Activated naive CD8-positive, alpha-beta T cell treated with anti-CD3 and anti-CD28 coated beads for 36 hours (primary cell): ENCODE data around the gene PLCL1. TPM values are rescaled to one million over a fixed set of nuclear protein-coding genes. Genes with fewer than 3 reads are reported as not detected.

Experiments
- DNase-seq: peaks from one replicate; pipeline ENCODE4 v3.0.0; 2021
- H3K27ac Mint-ChIP-seq: one replicate; pipeline ENCODE4 v1.8.0; 2022; ENCODE audit warnings: mild to moderate bottlenecking, moderate library complexity, mixed read lengths
- H3K27me3 Mint-ChIP-seq: one replicate; pipeline ENCODE4 v1.8.0; 2022; ENCODE audit warnings: mild to moderate bottlenecking, mixed read lengths
- H3K36me3 Mint-ChIP-seq: one replicate; pipeline ENCODE4 v1.8.0; 2021; ENCODE audit warnings: mild to moderate bottlenecking, mixed read lengths
- H3K4me1 Mint-ChIP-seq: one replicate; pipeline ENCODE4 v1.8.0; 2021; ENCODE audit warnings: mixed read lengths
- H3K4me3 Mint-ChIP-seq: one replicate; pipeline ENCODE4 v1.8.0; 2022; ENCODE audit warnings: mild to moderate bottlenecking, moderate library complexity, mixed read lengths
- H3K9me3 Mint-ChIP-seq: one replicate; pipeline ENCODE4 v1.8.0; 2022; ENCODE audit warnings: mixed read lengths
- total RNA-seq, 2 experiments: library from RNA; stranded (reverse); gene quantifications; one replicate each; pipeline ENCODE4 v1.2.3, GENCODE V29; 2021

PLCL1 gene
- under 1 TPM; 0.22 to 0.23 TPM for total RNA-seq

DNA sequence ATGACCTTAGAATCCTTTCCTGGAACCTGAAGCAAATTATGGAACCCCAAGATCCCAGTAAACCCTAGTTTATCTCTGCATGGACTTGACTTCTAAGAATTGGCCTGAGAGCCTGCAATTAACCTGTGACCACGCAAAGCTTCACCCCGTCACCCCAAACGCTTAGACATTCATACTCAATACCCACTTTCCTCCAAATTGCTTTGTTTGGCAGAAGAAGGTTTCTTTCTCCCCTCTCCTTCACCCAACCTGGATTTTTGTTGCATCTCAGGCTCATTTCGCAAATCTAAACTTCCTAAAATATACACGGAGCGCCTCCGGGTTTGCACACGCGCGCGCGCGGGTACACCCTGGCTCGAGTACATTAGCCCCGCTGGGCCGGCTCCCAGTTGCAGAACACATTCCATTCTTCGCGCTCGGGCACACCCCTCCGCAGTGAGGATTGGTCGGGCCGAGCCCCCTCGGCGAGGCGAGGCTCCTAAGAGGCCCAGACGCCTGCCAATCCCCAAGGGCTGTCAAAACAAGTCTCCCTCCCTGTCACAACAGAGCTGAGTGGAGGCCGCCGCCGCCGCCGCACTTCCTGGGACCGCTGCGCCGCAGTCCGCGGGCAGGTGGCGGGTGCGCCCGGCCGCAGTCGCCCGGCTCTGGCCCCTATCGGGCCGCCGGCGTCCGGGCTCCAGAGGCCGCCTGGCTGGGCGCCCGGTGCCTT lies at the start of gene PLCL1:
TSS of gene PLCL1 (plus strand) at position 545 of the 709 bp plus-strand sequence.
- Mint-ChIP-seq H3K36me3 (no peaks in the 10 kb centered on the region), H3K4me1 (peaks cover 35% of the 10 kb centered on the region), H3K4me3 (peak within 1 kb of the TSS; percentile 92), H3K9me3 (no peaks in the 10 kb centered on the region), H3K27ac (peak within 1 kb of the TSS; percentile 26), H3K27me3 (no peaks in the 10 kb centered on the region)
- peak; percentile 92 for DNase-seq

DNA sequence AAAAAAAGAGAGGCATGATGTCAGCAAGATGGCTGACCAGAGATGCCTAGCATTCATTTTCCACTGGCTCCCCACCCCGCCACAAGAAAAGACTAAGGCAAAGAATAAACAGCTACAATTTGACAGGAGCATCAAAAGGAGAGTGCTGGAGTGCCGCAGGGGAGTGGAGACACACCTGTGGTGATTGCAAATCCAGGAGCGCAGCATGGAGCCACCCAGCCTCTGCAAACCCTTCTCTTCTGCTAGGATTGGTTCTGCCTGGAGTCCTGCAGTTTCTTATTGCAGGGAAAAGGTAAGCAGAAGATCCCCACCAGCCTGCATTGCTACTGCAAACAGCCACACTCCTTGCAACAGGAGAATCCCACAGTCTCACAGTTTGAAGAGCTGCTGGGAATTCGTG lies 45.4 kb upstream of the PLCL1 start:
- Mint-ChIP-seq H3K4me3 (no peak overlapping the region), H3K27ac (no peak overlapping the region), H3K4me1 (no peaks in the 10 kb centered on the region), H3K27me3 (peaks cover 10% of the 10 kb centered on the region), H3K36me3 (peaks cover 3% of the 10 kb centered on the region), H3K9me3 (peaks cover 13% of the 10 kb centered on the region)
- DNase-seq: no peak

DNA sequence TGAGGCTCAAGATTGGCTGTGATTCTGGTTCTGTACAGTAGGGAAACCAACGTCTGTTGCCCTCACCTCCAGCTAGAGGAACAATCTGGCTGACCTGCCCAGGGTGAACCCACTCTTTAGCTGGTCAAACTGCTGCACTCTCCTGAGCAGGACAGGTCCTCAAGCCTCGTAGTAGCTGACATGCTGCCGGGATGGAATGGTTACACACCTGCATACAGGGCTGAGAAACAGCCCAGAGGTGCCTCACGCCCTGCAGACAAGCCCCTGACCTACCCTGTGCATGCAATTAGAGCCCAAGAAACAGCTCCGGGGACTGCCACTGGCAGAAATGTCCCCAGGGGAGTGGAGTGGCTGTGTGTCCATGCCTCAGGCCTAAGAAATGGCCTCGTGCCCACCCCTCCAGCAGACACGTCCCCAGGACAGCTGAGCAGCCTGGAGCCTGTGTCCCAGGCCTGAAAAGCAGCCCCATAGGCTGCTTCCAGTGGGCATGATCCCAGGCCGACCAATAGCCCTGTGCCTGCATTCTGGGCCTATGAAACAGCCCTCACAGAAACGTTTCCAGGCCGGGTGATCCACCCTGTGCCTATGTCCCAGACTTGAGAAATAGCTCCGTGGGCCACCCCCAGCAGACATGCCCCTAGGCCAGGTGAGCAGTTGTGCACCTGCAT lies 44.6 kb upstream of the PLCL1 start:
- Mint-ChIP-seq H3K27ac (no peak overlapping the region), H3K9me3 (peaks cover 13% of the 10 kb centered on the region), H3K27me3 (peaks cover 11% of the 10 kb centered on the region), H3K36me3 (peaks cover 3% of the 10 kb centered on the region), H3K4me1 (no peaks in the 10 kb centered on the region), H3K4me3 (no peak overlapping the region)
- DNase-seq: no peak

DNA sequence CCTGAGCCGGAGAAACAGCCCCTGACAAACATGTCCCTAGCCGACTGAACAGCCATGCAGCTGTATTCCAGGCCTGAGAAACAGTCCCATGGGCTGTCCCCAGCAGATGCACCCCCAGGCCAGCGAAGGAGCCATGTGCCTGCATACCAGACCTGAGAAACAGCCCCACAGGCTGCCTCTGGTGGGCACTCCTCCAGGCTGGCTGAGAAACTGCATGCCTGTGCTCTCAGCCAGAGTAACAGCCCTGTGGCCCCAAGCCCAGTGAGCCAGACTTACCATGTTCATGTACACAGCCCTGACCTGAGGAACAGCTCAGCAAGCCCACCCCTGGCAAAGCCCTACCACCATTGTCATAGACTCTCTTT lies 44.1 kb upstream of the PLCL1 start:
- no peak for DNase-seq
- Mint-ChIP-seq H3K36me3 (peaks cover 3% of the 10 kb centered on the region), H3K27ac (no peak overlapping the region), H3K4me1 (no peaks in the 10 kb centered on the region), H3K9me3 (peaks cover 13% of the 10 kb centered on the region), H3K4me3 (no peak overlapping the region), H3K27me3 (peaks cover 14% of the 10 kb centered on the region)

DNA sequence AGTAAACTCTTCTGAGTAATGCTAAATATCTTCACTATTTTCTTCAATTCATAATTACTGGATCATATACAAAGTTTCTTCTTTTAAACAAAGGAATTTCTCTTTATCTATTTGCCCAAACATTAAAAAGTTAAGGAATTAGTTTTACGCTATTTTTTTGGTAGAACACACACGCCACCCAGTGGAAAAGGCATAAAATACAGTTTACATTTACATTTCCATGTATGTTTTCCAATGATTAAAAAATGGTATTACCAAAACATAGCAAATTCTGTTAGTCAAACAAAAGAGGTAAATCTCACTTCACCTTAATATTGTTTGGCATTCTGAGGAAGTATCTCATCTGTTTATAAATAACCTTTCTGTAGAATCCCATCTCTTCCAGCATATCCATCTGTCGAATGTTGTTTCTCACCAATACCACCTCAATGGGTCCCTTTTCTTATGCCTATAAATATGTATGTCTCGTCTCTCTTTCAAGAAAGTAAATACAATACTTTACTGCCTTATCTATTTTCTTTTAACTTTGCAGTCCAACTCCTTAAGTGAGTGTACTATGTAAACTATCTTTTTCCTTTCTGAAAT lies 26.5 kb upstream of the PLCL1 start:
- DNase-seq: no peak
- Mint-ChIP-seq H3K9me3 (no peaks in the 10 kb centered on the region), H3K27ac (no peak overlapping the region), H3K36me3 (no peaks in the 10 kb centered on the region), H3K27me3 (peaks cover 7% of the 10 kb centered on the region), H3K4me3 (no peak overlapping the region), H3K4me1 (no peaks in the 10 kb centered on the region)

DNA sequence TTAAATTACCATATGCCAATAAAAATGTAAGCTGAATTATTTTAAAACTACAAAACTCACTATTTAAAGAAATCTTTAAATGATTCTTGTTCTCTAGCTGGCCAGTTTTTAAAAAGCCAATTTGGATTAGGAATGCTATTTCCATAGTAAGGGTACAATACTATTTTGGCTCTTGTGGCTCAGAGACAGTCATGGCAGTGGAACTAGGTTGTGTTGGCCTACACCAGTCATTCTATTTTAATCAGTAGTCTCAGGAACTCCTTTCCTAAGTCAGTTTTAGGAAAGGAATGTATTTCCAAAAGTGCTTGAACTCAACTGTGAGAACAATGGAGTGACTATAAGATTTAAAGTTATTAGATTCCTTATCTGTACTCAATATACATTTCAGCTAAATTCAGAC lies 25.1 kb upstream of the PLCL1 start:
- no peak for DNase-seq
- H3K9me3 Mint-ChIP-seq: no peaks in the 10 kb centered on the region
- no peak overlapping the region for H3K27ac Mint-ChIP-seq
- peaks cover 9% of the 10 kb centered on the region for H3K27me3 Mint-ChIP-seq
- H3K4me3 Mint-ChIP-seq: no peak overlapping the region
- no peaks in the 10 kb centered on the region for H3K4me1 Mint-ChIP-seq
- no peaks in the 10 kb centered on the region for H3K36me3 Mint-ChIP-seq

DNA sequence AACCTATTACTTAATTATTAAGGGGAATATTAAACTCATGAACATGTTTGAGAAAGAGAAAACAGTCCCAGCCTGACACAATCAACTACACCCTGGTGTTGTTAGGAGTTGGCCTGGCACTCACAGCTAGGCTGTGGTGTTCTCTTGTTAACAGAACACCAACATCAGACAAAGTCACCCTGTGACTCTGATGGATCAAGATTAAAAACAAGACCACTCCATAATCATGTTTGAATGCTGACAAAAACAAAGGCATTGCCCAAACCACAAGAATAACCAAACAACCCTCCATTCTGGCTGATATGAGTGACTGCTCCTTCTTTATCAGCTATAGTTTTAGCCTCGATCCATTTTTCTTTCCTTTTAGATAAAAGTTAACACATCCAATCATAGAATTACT lies 22.3 kb upstream of the PLCL1 start:
- Mint-ChIP-seq H3K27me3 (peaks cover 15% of the 10 kb centered on the region), H3K36me3 (no peaks in the 10 kb centered on the region), H3K27ac (no peak overlapping the region), H3K4me1 (no peaks in the 10 kb centered on the region), H3K9me3 (no peaks in the 10 kb centered on the region), H3K4me3 (no peak overlapping the region)
- DNase-seq: no peak

DNA sequence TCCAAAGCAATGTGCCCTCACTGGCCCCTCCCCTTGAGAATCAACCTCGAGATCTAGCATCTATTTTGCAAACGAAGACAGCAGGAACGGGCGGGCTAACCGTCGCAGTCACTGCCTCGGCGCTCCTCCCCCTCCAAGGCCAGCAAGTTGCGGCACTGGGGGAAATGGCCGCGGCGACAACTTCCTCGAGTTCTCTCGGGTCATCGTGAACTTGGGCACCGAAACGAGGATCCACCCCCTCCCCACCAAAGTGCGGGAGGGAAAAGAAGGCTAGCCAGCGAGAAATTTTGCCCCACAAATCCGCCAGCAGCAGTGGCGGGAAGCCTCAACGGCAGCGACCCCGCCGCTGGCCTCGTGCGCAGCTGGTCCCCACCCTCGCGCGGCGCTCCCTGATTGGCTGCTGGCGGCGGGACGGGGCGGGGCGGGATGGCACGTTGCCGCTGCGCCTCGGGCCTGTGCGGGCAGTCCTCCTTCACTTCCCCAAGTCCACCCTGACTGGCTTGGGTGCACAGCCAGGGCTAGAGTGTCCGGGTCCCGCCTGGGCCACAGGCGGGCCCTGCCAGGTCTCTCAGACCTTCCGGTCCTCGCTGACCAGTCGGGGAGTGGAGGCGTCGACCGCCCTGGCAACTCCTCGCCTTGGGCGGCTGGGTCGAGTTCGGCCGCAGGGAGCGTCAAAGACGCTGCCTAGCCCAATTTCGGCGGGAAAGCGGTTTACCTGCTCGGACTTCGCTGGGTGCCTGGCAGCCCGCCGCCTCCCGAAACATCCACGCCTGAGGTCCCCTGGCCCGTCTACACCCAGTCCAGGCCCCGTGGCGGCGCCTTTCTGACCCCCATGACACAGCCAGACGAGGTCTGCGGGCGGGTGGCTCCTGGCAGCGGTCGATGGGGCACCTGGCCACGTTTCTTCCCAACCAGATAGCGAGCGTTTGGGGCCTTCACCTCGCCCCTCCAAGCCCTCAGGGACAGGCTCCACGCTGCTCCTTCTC lies 19.1 kb upstream of the PLCL1 start, which contains the start of gene BOLL:
TSS of gene BOLL (minus strand) at position 364 of the 986 bp plus-strand sequence. CDS start 3,469 bp downstream, outside the sequence.
- no peaks in the 10 kb centered on the region for H3K9me3 Mint-ChIP-seq
- no peak within 1 kb of the TSS for H3K27ac Mint-ChIP-seq
- peak within 1 kb of the TSS; percentile 68 for H3K4me3 Mint-ChIP-seq
- H3K4me1 Mint-ChIP-seq: no peaks in the 10 kb centered on the region
- H3K36me3 Mint-ChIP-seq: no peaks in the 10 kb centered on the region
- H3K27me3 Mint-ChIP-seq: peaks cover 31% of the 10 kb centered on the region
- DNase-seq: no peak

DNA sequence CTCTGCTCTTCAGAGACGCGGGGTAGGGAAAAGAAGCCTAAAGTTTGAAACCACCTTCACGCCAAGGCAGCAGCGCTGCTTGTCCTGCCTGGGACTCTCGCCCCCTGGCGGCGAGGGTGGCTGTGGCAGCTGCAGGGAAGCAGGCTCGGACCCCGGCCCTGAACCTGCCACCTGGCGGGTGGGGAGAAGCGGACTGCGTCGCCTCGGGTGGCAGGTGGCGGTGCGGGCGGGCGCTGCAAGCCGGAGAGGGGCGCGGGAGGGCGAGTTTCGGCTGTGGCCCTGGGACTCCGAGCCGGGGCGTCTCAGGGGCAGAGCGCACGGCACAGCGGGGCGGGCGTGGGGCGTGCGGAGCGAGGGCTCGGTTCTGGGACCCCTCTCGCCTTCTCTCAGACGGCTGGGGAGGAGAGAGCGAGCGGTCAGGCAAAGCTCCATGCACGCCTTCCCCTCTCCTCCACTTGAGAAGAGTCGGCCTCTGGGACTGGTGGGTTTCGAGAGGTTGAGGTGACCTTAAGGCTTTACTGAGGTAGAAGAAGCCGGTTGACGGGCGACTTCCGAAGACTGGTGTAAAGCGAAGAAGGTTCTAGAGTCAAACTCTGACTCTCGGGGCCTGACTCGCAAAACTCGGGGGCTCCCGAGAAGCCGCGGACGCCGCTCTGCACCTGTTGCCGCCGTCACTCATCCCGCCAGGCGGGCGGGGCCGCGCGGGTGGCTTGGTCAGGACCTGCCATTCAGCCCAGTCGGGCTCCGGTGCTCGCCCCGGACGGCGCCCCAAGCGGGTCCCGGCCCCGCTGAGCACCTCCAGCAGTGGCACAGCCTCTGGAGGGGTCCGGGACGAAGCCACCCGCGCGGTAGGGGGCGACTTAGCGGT lies 18.1 kb upstream of the PLCL1 start:
- peak overlapping the region; percentile 68 for H3K4me3 Mint-ChIP-seq
- no peaks in the 10 kb centered on the region for H3K9me3 Mint-ChIP-seq
- H3K27ac Mint-ChIP-seq: no peak overlapping the region
- peaks cover 31% of the 10 kb centered on the region for H3K27me3 Mint-ChIP-seq
- no peaks in the 10 kb centered on the region for H3K4me1 Mint-ChIP-seq
- H3K36me3 Mint-ChIP-seq: no peaks in the 10 kb centered on the region
- DNase-seq: peak; percentile 82

DNA sequence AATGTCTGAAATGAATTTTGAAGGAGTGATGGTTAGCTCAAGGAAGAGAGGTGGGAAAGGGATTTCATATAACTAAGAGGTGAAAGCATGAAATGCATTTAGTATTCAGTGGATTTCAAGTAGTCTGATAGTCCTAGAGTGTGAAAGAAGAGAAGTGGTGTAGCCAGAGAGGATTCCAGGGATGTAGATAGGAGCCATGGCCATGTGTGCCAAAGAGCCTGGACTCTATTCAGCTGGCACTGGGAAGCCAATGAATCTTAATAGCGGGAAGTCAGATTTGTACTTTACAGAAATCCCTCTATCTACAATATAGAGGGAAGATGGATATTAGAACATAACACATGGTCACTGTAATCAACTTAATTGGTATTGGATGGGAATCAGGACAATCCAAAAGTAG lies 10.9 kb upstream of the PLCL1 start:
- DNase-seq: no peak
- H3K27ac Mint-ChIP-seq: no peak overlapping the region
- H3K9me3 Mint-ChIP-seq: no peaks in the 10 kb centered on the region
- H3K36me3 Mint-ChIP-seq: no peaks in the 10 kb centered on the region
- H3K4me3 Mint-ChIP-seq: no peak overlapping the region
- no peaks in the 10 kb centered on the region for H3K4me1 Mint-ChIP-seq
- H3K27me3 Mint-ChIP-seq: peaks cover 22% of the 10 kb centered on the region

DNA sequence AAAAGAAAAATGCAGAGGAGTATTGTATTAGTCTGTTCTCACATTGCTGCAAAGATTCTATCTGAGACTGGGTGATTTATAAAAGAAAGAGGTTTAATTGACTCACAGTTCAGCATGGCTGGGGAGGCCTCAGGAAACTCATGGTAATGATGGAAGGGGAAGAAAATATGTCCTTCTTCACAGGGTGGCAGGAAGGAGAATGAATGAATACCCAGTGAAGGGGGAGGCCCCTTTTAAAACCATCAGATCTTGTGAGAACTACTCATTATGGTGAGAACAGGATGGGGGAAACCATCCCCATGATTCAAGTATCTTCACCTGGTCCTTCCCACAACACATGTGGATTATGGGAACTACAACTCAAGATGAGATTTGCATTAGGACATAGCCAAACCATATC lies 9.1 kb upstream of the PLCL1 start:
- Mint-ChIP-seq H3K36me3 (no peaks in the 10 kb centered on the region), H3K27me3 (peaks cover 18% of the 10 kb centered on the region), H3K4me1 (no peaks in the 10 kb centered on the region), H3K9me3 (no peaks in the 10 kb centered on the region), H3K4me3 (no peak overlapping the region), H3K27ac (no peak overlapping the region)
- no peak for DNase-seq

DNA sequence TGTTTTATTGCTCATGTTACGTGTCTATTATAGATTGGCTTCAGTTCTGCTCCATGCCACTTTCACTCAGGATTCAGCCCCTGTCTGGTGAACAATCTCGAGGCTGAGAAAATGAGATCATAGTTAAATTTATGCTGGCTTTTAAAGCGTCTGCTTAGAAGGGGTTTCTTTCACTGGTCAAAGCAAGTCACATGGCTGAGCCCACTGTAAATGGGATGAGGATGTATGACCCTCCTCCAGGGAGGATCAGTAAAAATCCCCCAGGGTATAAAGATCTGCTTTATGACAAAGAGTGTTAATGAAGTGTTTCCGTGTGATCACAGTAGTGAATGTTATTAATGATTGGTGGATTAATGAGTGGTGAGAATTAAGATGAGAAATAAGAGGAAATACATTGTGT lies 6.2 kb upstream of the PLCL1 start:
- H3K9me3 Mint-ChIP-seq: no peaks in the 10 kb centered on the region
- H3K27ac Mint-ChIP-seq: no peak overlapping the region
- H3K4me3 Mint-ChIP-seq: no peak overlapping the region
- peaks cover 2% of the 10 kb centered on the region for H3K4me1 Mint-ChIP-seq
- DNase-seq: no peak
- H3K27me3 Mint-ChIP-seq: peaks cover 9% of the 10 kb centered on the region
- H3K36me3 Mint-ChIP-seq: no peaks in the 10 kb centered on the region

DNA sequence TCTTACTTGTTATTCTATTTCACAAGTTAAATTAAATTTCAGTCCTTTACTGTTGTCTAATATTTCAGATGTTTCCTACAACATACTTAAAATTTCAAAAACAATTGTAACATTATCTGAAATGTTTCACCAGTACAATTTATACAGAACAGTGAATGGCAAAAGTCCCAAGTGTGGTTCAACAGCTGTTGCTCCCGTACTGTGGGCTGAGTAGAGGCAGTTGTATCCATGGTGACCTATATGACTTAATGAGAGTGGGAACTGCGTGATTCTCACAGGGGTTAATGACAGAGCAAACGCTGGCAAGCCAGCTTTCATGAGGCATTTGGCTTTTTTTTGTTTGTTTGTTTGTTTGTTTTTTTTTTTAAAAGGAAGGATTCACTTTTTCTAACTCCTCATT lies 5.3 kb upstream of the PLCL1 start:
- Mint-ChIP-seq H3K9me3 (no peaks in the 10 kb centered on the region), H3K36me3 (no peaks in the 10 kb centered on the region), H3K4me3 (no peak overlapping the region), H3K4me1 (peaks cover 7% of the 10 kb centered on the region), H3K27ac (no peak overlapping the region), H3K27me3 (peaks cover 5% of the 10 kb centered on the region)
- no peak for DNase-seq

DNA sequence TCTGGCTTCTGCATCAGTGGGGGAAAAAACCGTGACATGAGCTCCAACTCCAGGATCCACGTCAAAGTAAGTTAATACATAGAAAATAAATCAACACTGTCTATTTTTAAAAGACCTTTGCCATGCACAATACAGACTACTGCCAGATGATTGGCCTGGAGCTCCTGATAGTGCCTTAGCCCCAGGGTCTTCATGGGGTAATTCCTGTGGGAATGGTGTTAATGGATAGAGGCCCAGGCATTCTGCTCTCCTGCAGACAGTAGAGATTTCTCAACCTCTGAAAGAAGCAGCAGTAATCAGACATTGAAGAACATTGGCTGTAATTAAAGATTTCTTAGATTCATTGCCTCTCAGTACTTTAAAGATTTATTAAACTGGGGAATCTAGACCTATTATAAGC lies 4.3 kb upstream of the PLCL1 start:
- H3K4me1 Mint-ChIP-seq: peaks cover 9% of the 10 kb centered on the region
- peaks cover 5% of the 10 kb centered on the region for H3K27me3 Mint-ChIP-seq
- no peak overlapping the region for H3K27ac Mint-ChIP-seq
- no peaks in the 10 kb centered on the region for H3K36me3 Mint-ChIP-seq
- H3K4me3 Mint-ChIP-seq: no peak overlapping the region
- DNase-seq: no peak
- H3K9me3 Mint-ChIP-seq: no peaks in the 10 kb centered on the region
